Measurements from ENCODE around the gene GBX1.

GBX1 gene

GRCh38 chr7:151139791-151140190, 27.7 kb downstream of the GBX1 start:
- no peak for DNase-seq (ENCODE audit: low read depth)

DNA sequence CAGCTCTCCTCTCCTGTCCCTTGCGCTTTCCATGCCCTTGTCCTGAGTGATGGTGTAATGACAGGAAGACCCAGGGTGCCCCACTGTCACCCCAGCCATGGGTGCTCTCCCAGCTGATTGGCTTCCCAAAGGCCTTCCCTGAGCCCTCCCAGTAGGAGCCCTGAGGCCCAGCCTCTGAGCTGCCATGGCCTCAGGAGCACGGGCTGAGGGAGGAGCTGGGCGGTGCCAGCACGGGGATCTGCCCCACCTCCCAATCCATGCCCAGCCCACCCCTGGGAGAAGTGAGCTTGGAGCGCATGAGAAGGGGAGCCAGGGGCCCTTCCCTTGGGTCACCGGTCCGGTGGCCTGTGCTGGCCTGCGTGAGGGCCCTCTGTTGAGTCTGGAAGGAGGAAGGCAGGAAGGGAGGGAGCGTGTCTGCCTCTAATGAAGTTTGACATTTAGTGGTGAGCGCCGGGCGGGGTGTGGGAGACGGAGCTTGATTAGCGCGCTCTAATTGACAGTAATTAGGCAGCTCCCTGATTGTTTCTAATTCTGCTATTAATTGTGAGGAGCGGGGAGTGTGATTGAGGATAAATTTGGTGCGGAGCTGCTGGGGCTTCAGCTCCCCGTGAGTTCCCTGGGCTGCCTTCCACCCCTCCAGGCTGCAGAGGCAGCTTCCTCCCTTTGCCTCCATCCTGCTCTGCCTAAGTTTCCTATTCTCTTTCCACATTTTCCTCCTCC, 28.3 kb downstream of the GBX1 start:
- DNase-seq (ENCODE audit: low read depth): no peak

DNA sequence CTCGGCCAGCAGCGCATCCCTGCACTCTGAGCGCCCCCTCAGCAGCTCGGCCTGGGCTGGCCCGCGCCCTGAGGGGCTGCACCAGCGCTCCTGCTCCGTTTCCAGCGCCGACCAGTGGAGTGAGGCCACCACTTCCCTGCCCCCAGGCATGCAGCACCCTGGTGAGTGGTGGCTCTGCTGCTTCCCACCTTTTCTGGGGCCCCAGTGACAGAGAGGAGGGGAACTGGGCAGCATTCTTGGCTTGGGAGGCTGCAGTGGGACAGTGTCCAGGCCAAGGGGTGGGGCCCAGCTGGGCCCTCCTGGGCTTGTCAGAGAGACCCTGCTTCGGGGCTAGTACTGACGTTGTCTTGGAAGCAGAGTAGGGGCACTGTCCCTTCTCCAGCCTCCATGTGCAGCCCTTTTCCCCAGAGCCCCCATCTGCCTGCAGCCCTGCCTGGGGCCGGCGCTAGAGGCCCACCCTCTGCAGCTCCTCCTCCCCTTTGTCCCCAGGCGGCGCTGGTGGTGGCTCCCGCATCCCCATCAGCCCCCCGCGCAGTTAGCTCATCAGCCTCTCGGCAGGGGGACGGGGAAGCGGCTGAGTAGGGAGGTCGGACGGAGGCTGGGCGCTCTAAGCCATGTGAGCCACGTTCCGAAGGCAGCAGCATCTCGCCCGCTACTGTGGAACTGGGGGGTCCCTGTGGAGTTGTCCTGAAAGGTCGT, 29.2 kb downstream of the GBX1 start:
- DNase-seq (ENCODE audit: low read depth): no peak

DNA sequence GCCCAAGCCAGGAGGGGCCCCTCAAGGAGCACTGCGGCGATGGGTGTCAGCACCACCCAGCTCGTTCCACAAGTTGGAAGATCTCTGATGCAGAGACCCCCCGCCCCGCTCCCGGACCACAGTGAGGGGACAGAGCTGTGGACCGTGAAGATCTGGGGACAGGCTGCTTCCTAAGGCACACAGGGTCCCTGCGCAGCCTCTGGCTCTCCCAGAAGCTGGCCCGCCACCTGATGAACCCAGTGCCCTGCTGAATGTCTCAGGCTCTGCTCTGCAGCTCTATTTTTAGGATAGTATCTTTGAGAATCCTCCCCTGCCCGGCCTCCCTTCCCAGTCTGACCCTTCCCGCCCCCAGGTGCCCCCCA, 29.7 kb downstream of the GBX1 start:
- DNase-seq (ENCODE audit: low read depth): no peak

DNA sequence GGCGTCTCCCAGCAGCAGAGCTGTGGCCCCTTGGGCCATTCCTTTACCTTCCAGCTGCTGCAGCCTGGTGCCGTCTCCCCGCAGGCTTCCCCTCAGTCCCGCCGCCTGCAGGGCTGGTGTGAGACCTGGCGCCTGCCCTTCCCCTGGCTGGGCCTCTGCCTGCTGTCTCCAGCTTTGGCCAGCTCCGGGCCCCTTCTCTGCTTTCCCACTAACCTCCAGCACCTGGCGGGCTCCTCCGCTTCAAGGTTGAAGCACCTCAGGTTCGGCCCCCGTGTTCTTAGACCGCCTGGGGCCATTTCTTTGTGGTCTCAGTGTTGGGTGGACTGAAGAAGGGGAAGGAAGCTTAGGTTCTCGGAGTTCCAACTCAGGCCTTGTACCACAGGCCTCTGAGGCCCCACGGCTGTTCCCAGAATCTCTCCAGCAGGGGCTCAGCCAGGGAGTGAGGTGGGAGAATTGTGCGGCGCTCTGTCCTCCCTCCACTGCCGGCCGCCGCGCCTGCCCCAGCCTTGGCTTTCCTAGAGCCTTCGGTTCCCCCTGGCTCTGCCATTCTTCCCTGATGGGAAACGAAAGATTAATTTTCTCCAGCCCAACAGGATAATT, 30.3 kb downstream of the GBX1 start:
- DNase-seq (ENCODE audit: low read depth): no peak

DNA sequence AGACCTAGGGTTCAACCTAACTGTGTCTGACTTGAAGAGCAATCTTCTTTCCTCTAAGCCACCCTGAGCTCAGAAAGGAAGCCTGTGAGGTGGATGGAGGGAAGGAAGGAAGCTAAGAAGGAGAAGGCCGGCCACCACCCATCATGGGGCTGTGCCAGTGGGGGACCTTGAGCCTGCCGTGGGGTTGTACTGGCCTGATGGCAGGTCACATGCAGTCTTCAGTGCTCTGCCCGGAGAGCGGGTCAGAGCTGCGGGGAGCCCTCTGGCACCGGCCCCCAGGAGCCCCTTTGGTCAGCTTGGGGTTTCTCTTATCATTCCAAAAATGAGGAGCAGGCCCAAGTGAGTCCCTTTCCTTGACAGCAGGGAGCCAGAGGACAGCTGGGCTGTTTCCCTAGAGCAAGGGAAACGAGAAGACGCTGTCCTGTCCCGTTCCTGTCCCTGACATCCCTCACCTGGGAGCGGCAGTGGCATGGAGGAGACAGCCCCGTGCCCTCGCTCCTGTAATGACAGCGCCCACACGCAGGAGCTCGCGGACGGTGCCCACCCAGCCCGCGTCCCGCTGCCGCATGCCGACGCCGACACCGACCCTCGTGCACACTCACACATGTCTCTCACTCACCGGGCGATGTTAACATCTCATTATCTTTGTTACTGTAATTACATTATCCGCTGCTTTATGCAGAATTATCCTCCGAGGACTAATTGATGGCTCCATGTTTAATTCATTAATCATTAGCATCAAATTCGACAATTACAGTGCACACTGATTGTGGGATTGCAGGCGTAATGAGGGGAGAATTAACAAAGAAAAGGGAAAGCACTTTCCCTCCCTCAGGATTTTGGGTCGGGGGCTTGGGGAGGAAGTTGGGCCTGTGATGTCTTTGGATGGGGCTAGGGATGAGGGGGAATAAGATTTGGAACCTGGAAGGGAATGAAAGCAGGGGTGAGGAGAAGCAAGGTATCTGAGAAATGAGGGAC, 31.3 kb downstream of the GBX1 start:
- no peak for DNase-seq (ENCODE audit: low read depth)

- DNase-seq (ENCODE audit: low read depth): no peak
Measured at GRCh38 chr7:151135525-151135845, 32.0 kb downstream of the GBX1 start.

DNA sequence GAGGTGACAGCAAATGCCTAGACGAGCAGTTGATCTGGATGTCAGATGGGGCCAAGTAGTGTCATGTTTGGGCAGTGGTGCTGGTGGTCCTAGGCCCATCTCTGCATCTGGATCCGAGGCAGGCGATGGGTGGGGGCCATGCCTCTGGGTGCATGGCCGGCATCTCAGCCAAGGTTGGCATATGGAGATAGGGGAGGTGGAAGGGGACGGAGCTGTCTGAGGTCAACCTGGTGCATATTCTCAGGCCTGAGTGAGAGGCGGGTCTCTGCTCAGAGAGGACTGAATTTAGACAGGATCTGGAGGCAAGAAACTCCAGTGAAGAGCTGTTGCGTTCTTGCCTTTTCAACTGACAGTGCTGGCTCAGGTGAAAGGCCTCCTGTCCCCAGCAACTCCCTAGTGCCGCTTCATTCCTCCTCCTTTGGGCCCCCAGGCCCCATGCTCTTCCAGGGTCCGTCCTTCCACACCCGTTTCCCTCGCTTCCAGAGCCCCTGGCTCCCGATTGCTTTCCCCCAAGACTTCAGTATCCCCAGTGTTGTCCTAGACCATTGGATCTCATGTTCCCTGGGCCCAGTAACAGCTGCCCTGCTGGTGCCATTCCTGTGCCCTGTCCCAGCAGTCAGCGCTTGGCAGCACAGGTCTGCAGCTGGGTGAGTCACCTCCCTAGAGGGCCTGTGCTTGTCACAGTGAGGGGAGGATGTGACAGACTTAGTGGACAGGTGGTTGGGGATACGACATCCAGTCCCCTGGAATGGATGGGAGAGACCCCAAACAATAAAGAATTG, 32.6 kb downstream of the GBX1 start:
- no peak for DNase-seq (ENCODE audit: low read depth)

DNA sequence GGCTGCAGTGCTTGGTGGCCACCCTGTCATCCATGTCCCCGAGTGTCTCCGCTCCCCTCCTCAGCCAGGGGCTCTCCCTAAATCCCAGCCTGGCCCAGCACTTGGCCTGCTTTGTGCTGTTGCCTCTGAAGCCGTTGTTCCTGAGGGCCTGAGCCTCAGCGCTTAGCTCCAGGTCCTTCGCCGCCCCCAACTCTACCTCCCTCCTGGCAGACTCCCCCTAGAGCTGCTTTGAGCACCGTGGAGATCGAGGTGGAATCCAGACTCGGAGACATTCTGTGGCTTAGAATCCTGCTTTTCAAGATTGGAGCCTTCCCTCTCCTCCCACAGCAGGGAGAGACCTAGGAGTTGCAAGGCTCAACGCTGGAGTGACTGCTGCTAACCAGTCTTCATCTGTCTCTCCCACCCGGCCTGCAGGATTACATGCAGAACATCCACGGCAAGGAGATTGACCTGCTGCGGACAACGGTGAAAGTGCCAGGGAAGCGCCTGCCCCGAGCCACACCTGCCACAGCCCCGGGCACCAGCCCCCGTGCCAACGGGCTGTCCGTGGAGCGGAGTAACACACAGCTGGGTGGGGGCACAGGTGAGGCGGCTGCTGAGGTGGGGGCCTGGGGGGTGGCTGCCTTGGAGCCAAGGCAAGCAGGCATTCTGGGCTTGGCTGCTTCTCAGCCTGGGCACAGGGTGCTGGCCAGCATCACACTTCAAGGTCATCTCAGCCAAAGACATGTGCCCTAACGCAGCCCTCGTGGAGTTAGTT, 33.3 kb downstream of the GBX1 start:
- DNase-seq (ENCODE audit: low read depth): no peak

- DNase-seq (ENCODE audit: low read depth): no peak
Measured at GRCh38 chr7:151133266-151133985, 34.1 kb downstream of the GBX1 start.

DNA sequence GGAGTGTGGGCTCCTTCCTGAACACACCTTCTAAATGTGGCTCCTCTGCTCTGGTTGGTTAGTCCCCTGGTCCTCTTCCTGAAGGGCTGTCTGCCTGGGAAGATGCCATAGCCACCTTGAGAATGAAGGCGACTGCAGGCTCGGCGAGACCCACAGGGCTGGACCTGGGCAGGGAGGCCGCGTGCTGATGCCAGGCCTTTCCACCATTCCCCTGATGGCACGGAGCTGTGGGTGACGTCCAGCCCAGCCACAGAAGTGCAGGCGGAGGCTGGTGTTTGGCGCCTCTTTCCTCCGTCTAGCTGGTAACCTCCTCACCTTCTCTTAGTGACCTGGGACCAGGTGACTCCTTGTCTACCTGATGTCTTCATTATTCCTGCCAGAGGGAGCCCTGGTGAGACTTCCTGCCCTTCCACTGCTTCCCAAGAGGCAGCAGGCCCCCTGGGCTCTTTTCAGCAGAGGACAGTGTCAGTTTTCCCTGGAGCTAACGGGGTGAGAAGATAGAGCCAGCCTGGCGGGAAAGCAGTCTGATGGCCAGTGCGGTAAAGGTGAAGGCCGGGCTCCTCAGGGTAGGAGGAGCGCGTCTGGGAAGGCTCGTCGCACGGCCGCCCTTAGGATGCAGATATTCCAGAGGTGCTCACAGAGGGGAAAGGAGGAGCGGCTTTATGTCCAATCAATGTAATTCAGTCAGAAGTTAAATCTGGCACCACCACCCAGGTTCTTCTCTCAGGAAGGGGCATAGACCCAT, 34.9 kb downstream of the GBX1 start:
- no peak for DNase-seq (ENCODE audit: low read depth)

DNA sequence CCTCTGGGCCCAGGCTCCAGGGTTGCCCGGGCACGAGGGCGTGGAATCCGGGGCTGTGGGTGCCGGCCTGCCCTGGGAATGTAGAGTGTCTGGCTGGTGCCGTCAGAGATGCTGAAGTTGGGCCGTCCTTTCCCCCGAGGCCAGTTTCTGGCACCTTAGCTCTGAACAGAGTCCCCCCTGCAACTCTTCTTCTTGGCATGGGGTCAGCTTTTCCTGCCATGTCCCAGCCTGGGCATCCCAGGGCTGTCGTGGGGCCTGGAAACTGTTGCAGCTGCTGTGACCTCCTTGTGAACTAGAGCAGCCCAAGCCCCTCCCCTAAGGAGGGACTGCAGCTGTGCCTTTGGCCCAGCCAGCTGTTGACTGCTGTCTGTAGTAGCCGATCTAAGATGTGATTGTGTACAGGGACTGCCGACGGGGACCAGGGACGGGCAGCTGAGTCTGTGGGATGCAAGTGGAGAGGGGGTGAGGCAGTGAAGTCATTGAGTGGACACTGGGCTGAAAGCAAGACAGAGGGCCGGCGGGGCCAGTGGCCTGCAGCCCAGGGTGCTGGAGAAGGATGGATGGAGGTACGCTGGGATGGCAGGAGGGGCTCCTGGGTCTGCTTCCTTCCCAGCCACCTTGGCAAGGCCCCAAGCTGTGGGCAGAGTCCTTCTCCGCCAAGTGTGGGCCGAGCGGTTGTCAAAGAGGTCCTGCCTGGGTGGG, 35.8 kb downstream of the GBX1 start:
- DNase-seq (ENCODE audit: low read depth): no peak

DNA sequence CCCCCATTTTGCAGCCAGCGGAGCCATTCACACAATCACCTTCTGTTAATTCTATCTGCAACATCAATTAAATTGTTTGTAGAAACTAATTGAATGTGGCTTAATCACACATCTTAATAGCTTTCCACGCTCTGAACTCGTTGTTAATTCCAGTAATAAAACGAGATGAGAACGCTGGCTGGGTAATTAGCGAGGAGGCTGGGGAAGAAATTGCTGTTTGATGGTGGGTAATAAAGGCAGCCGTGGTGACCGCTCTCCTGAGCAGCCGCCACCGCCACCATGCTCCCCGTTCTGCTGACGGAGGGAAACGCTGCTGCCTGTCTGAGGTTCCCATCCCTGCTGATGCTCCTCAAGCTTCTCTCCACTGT, 36.3 kb downstream of the GBX1 start:
- DNase-seq (ENCODE audit: low read depth): no peak

DNA sequence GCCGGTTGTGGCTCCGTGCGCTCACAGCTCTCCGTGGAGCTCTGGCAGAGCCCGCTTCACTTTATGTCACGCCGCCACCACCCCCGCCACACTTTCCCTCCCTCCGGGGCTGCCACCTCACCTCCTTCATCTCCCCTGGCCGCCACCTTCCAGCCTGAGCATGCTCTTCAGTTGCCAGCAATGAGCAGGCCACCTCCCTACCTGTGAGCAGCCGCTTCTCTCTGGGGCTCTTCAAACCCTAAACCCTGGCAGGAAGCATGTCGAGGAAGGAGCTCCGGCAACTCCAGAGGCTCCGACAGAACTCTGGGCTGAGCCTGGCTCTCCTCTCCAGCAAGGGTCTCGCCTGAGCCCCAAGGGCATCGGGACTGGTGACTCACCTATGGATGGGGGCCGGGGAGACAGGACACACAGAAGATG, 36.7 kb downstream of the GBX1 start:
- no peak for DNase-seq (ENCODE audit: low read depth)

- no peak for DNase-seq (ENCODE audit: low read depth)
Measured at GRCh38 chr7:151129960-151130591, 37.4 kb downstream of the GBX1 start.

DNA sequence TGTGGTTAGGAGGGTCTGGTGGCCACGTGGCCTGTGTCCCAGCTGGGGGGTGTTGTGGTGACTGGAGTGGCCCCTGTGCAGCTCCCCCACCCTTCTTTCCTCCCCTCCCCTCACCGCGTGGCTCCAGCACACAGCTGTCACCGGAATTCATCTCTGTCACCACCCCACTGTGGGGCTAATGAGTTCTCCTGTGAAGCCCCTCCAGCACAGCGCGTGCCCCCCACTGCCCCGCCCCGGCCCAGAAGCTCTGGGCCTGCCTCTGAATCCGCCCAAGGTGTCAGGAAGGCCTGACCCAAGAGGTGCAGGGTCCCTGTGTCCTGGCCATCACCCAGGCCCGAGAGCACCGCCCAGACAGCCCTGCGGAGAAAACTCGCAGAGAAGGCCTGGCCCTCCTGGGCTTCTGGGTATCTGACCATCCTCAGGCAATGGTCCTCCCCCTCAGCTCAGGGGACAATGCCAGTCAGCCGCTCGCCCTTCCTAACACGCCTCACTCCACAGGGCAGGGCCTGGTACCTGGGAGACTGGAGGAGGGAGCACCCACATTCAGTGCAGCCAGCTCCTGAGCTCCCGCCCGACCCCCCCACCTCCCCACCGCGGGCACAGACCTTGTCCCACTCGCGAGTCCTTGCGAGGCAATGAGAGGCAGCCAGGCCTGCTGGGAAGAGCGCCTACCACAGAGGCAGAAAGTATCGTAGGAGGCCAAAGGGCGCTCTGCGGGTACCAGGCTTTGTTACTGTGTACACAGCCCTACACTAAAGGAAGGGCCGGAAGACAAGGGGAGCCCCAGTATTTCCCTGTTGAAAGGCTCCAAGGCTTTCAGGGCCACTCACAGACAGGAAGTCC, 38.2 kb downstream of the GBX1 start:
- DNase-seq (ENCODE audit: low read depth): no peak

GRCh38 chr7:151128716-151129115, 38.8 kb downstream of the GBX1 start:
- no peak for DNase-seq (ENCODE audit: low read depth)

DNA sequence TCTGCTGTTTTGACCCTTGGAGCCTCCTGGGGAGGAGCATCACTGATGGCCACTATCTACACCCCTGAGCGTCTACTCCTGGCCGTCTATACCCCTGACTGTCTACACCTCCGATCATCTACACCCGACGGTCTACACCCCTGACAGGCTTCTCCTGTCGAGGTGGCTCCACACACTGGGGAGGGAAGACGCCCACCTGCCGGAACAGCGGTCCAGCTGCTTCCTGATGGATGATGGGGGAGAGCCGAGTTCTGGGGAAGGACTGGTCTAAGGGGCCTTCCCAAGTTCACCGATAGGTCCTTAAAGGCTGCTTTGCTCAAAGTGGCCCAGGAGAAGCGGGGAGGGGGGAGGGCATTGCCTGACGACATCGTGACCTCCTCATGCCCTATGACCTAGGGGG, 39.4 kb downstream of the GBX1 start:
- DNase-seq (ENCODE audit: low read depth): no peak

Measured in activated gamma-delta T cell treated with anti-CD3 and anti-CD28 coated beads, Interleukin-2, amount 50 U/mL, for 16 hours (primary cell).